ENCODE results near the gene MTMR10. TPM values are rescaled to one million over a fixed set of nuclear protein-coding genes. Genes with fewer than 3 reads are reported as not detected.
A peak's percentile ranks its signal among the peaks of the same experiment; 100 is the strongest.

The MTMR10 gene
- total RNA-seq, 3 donors from 2014 or later, result 31.5 to 46.9 (median 35.7) TPM

DNA sequence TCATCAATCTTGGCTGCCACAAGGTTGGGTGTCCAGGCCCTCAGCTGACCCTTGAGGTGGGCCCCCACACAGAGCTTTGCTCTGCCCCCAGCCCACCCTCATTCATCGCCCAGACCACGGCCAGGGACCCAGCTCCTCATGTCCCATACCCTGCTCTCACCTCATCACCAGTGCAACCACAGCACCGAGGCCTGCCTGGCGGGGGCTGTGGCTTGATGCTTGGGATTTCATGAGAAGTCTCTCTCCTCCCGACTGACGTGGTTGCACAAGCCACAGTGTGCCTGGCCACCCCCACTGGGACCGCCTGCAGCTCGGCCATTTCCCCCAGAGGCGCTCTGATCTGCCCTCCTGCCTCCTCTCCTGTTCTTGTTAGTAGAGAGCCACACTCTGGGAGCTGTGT is 45.4 kb upstream of the MTMR10 start:
- Histone ChIP-seq H3K36me3 (no peaks in the 10 kb centered on the region), H3K4me1 (no peaks in the 10 kb centered on the region), H3K27ac (no peak overlapping the region), H3K4me3 (no peak overlapping the region), H3K9me3 (no peaks in the 10 kb centered on the region), H3K27me3 (no peaks in the 10 kb centered on the region)
- no peak for DNase-seq (ENCODE audit: low spot score in 2 of 2)
- intact Hi-C loops (cut with DNase I; ENCODE audit: low total_unique reads), result no loop called here
- TF ChIP-seq POLR2AphosphoS5 (IDR thresholded peaks at IDR 0.05), result no peak
- TF ChIP-seq POLR2A (IDR thresholded peaks at IDR 0.05), result no peak
- TF ChIP-seq, protein P1, sequence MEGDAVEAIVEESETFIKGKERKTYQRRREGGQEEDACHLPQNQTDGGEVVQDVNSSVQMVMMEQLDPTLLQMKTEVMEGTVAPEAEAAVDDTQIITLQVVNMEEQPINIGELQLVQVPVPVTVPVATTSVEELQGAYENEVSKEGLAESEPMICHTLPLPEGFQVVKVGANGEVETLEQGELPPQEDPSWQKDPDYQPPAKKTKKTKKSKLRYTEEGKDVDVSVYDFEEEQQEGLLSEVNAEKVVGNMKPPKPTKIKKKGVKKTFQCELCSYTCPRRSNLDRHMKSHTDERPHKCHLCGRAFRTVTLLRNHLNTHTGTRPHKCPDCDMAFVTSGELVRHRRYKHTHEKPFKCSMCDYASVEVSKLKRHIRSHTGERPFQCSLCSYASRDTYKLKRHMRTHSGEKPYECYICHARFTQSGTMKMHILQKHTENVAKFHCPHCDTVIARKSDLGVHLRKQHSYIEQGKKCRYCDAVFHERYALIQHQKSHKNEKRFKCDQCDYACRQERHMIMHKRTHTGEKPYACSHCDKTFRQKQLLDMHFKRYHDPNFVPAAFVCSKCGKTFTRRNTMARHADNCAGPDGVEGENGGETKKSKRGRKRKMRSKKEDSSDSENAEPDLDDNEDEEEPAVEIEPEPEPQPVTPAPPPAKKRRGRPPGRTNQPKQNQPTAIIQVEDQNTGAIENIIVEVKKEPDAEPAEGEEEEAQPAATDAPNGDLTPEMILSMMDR (IDR thresholded peaks at IDR 0.05), result no peak

DNA sequence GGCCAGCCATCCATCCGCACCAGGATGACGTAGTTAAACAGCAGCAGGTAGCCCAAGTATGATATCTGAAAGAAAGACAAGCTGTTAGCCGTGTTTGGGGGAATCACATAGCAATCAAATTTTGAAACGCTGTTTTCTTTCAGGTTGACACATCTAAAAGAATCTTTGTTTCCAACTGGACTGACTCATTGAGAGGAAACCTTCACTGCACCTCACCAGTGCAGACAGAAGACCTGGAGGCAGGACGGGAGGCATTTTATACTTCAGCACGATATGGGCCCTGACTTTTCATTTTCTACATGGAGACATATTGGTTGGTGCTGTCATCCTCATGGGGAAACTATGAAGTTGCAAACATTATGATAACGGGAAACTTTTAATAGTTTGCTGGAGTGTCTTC is 44.2 kb upstream of the MTMR10 start:
- H3K4me3 ChIP-seq, result no peak overlapping the region
- H3K36me3 ChIP-seq, result no peaks in the 10 kb centered on the region
- no peaks in the 10 kb centered on the region for H3K27me3 ChIP-seq
- TF ChIP-seq POLR2A (IDR thresholded peaks at IDR 0.05), result no peak
- no peak for TF ChIP-seq POLR2AphosphoS5 (IDR thresholded peaks at IDR 0.05)
- H3K9me3 ChIP-seq, result no peaks in the 10 kb centered on the region
- intact Hi-C loops (cut with DNase I; ENCODE audit: low total_unique reads), result no loop called here
- H3K4me1 ChIP-seq, result no peaks in the 10 kb centered on the region
- DNase-seq (ENCODE audit: low spot score in 2 of 2), result no peak
- no peak overlapping the region for H3K27ac ChIP-seq

DNA sequence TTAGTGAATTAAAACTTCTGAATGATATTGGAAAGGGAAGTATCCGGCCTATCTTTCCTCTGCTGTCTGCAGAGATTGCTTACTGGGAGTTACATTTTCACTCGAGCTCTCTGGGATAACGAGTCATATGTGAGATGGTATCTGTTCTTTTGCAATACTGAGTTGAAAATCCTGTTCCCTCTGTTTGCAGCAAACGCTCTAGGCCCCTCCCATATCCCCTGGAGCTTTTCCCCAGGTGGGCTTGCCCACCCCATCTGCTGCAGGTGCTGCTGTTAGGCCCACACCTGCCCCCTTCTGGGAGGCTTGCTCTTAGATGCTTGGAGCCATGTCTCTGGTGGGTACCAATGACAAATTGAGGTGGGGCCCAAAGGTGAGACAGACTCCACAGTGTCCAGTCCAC is 42.7 kb upstream of the MTMR10 start:
- no peak for DNase-seq (ENCODE audit: low spot score in 2 of 2)
- no peaks in the 10 kb centered on the region for H3K27me3 ChIP-seq
- intact Hi-C loops (cut with DNase I; ENCODE audit: low total_unique reads), result no loop called here

DNA sequence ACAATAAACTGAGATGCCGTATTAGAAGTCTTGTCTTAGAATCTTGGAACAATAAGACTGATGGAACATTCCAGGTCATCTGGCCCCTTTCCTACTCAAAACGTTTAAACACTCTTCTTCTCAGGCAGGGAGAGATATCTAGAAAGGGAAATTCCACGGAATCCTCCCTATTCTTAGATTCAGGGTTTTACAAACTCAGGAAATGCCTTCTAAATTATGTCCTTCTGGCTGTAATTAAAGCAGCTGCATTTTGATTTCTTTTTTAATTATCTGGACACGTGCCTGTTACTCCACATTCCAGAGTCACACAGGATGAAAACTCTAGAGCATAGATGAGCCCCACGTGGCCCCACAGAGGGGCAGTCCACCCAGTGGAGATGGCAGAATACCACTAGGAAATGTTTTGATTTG is 41.5 kb upstream of the MTMR10 start:
- no peak for DNase-seq (ENCODE audit: low spot score in 2 of 2)
- no peaks in the 10 kb centered on the region for H3K4me1 ChIP-seq
- H3K9me3 ChIP-seq, result no peaks in the 10 kb centered on the region
- peak overlapping the region; percentile 7 to 73 for H3K27ac ChIP-seq
- intact Hi-C loops (cut with DNase I; ENCODE audit: low total_unique reads), result no loop called here
- H3K27me3 ChIP-seq, result no peaks in the 10 kb centered on the region
- TF ChIP-seq POLR2AphosphoS5 (IDR thresholded peaks at IDR 0.05), result no peak
- TF ChIP-seq POLR2A (IDR thresholded peaks at IDR 0.05), result no peak
- TF ChIP-seq, protein P1 (IDR thresholded peaks at IDR 0.05), result no peak
- H3K36me3 ChIP-seq, result no peaks in the 10 kb centered on the region
- H3K4me3 ChIP-seq, result no peak overlapping the region

More for the DNA sequence above, 42.7 kb upstream of the MTMR10 start:
- no peaks in the 10 kb centered on the region for H3K36me3 ChIP-seq
- H3K4me1 ChIP-seq, result no peaks in the 10 kb centered on the region
- no peak overlapping the region for H3K4me3 ChIP-seq
- H3K27ac ChIP-seq, result no peak overlapping the region
- no peak for TF ChIP-seq POLR2AphosphoS5 (IDR thresholded peaks at IDR 0.05)
- TF ChIP-seq, protein P1 (IDR thresholded peaks at IDR 0.05), result no peak
- TF ChIP-seq POLR2A (IDR thresholded peaks at IDR 0.05), result no peak
- no peaks in the 10 kb centered on the region for H3K9me3 ChIP-seq

DNA sequence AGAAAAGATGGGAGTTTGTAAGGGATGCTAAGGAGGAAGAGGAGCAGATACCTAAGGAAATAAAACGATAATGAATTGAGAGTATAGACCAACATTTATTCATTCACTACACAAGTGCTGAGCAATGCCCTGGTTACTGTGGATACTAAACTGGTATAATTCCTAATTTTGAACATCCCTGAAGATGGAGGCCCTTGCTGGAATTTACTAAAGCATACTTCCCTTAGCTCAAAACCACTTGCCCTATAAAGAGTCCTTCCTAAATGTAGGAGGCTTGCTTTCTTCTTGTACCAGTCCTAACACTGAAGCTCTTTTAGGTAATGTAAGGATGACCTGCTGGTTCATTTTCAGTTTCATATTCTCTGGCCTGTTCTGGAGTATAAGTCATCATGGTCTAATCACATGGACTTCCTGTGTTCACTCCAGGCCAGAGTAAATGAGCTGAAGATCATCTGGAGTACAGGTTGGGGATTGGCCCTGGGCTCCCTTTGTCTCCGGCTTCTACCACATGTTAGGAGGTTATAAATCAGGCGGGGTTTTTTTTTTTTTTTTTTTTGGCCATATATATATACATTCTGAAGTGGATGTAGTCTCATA is 40.1 kb upstream of the MTMR10 start:
- Histone ChIP-seq H3K27me3 (no peaks in the 10 kb centered on the region), H3K4me3 (no peak overlapping the region), H3K27ac (no peak overlapping the region), H3K36me3 (no peaks in the 10 kb centered on the region), H3K4me1 (no peaks in the 10 kb centered on the region), H3K9me3 (no peaks in the 10 kb centered on the region)
- no peak for DNase-seq (ENCODE audit: low spot score in 2 of 2)
- intact Hi-C loops (cut with DNase I; ENCODE audit: low total_unique reads), result no loop called here
- TF ChIP-seq POLR2AphosphoS5 (IDR thresholded peaks at IDR 0.05), result no peak
- TF ChIP-seq, protein P1 (IDR thresholded peaks at IDR 0.05), result no peak
- TF ChIP-seq POLR2A (IDR thresholded peaks at IDR 0.05), result no peak
